22Rv1 (cell line): ENCODE data around the gene LRRC61.

Source experiments
- H3K27ac ChIP-seq: fragments of 450-650 bp; 2 replicates; pipeline ENCODE4 v1.5.1; 2017
- ZFX ChIP-seq: fragments of 450-650 bp; IDR thresholded peaks from 2 replicates; pipeline ENCODE4 v1.6.1; 2017; ENCODE audit warnings: antibody characterized with exemption, borderline replicate concordance
- TF ChIP-seq, protein P1 (sequence below): fragments of 450-650 bp; IDR thresholded peaks from 2 replicates; pipeline ENCODE4 v1.5.1; 2017; ENCODE audit warnings: mild to moderate bottlenecking

LRRC61 gene

DNA sequence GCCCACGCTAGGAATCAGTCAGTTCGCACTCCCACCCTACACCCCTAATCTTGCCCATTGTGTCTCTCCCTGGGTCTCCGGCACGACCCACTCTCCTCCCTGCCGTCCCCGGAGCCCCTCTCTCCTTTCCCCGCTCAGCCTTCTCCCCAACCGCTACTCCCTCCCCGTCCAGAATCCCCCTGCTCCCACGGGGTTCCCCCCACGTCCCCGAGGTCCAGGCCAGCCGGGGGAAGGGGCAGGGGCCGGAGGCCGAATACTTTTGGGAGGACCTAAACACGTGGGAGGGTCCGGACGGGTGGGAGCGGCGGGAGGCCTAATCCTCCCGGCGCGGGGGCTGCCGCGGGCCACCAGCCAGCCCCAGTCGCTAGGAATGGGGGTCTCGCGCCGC is 17.7 kb downstream of the LRRC61 start:
- TF ChIP-seq, protein P1, sequence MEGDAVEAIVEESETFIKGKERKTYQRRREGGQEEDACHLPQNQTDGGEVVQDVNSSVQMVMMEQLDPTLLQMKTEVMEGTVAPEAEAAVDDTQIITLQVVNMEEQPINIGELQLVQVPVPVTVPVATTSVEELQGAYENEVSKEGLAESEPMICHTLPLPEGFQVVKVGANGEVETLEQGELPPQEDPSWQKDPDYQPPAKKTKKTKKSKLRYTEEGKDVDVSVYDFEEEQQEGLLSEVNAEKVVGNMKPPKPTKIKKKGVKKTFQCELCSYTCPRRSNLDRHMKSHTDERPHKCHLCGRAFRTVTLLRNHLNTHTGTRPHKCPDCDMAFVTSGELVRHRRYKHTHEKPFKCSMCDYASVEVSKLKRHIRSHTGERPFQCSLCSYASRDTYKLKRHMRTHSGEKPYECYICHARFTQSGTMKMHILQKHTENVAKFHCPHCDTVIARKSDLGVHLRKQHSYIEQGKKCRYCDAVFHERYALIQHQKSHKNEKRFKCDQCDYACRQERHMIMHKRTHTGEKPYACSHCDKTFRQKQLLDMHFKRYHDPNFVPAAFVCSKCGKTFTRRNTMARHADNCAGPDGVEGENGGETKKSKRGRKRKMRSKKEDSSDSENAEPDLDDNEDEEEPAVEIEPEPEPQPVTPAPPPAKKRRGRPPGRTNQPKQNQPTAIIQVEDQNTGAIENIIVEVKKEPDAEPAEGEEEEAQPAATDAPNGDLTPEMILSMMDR, result no peak
- TF ChIP-seq ZFX, result no peak
- H3K27ac ChIP-seq, result no peak overlapping the region

GRCh38 chr7:150341263-150342120 is 18.3 kb downstream of the LRRC61 start, which contains the start of gene RARRES2:
RARRES2 (minus strand) TSS chr7:150341629; CDS start chr7:150340609, 1,020 bp downstream.
- TF ChIP-seq, protein P1, result no peak
- no peak for TF ChIP-seq ZFX
- no peak within 1 kb of the TSS for H3K27ac ChIP-seq

GRCh38 chr7:150342121-150342408 is 18.9 kb downstream of the LRRC61 start:
- H3K27ac ChIP-seq, result no peak overlapping the region

DNA sequence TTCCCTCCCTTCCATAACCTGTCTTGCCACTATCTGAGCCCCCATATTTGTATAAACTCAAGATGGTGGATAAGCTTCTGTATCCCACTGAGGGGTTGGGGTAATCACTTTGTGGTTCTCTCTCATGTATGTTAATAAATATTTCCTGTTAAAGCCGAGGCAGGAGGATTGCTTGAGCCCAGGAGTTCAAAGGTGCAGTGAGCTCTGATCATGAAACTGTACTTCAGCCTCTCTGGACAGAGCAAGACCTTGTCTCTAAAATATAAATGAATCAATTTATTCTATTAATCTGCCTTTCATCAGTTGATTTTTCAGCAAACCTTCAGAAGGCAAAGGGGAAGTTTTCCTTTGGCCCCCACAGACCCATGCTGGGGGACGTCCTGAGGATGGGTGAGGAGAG is 20.1 kb downstream of the LRRC61 start:
- H3K27ac ChIP-seq, result no peak overlapping the region
- TF ChIP-seq ZFX, result no peak
- TF ChIP-seq, protein P1, result no peak

More at GRCh38 chr7:150342121-150342408, 18.9 kb downstream of the LRRC61 start:
- TF ChIP-seq ZFX, result no peak
- TF ChIP-seq, protein P1, result no peak

DNA sequence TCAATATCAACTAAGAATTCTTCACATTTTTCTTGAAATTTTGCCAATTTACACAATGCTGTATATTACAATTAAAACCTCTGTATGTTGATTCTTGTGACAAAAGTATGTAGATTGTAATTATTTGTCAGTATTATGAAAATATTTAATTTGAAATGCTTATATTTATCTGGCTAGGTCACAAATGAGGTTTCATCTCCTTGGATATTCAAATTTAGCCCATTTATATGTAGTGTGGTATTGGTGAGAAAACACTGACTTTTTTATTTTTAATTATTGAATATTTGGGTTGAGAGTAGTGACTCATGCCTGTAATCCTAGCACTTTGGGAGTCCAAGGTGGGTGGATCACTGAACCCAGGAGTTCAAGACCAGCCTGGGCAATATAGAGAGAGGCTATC is 21.1 kb downstream of the LRRC61 start:
- no peak overlapping the region for H3K27ac ChIP-seq
- TF ChIP-seq ZFX, result no peak
- TF ChIP-seq, protein P1, result no peak

DNA sequence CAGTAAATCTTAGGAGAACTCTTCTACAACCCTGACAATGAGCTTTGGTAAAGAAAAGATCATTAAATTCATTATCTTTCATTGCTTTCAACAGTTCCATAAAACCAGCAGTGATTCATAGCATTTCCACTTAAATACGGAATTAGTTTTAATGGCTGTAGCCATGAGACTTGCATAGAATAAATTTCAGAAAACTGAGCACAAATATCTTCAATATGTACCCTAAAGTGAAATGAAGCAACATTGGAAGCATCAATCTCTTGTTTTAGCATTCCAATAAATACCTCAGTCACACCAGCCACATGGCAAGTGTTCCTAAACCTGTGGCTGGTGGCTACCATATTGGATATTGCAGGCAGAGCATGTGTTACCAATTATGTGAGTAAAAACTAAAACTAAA is 21.9 kb downstream of the LRRC61 start:
- no peak overlapping the region for H3K27ac ChIP-seq
- no peak for TF ChIP-seq ZFX
- TF ChIP-seq, protein P1, result no peak

GRCh38 chr7:150346922-150347321 is 23.8 kb downstream of the LRRC61 start:
- TF ChIP-seq, protein P1, result no peak
- no peak for TF ChIP-seq ZFX
- H3K27ac ChIP-seq, result no peak overlapping the region
